Stimulated activated naive B cell treated with anti-CD40 and anti-IgM and Interleukin-4, amounts not matched to agents 10 μg/mL and 1 μg/mL and 100 μg/mL, for 72 hours (primary cell): ENCODE results near the gene HECTD4.
"Not testable (repeated sequence)": the region's sequence is repeated elsewhere in the genome, so short reads cannot be mapped to it uniquely, and the experiment has no call there.

Source experiments
- ATAC-seq, 2 donors: fragments of 150-1000 bp; cut with Tn5 transposase; replicated peaks; 2 replicates each; pipeline ENCODE4 v1.10.0; 2021; ENCODE audit warnings: moderate library complexity in 1 of 2
- DNase-seq: peaks from one replicate; pipeline ENCODE4 v3.0.0; 2021
- H3K27ac Mint-ChIP-seq: one replicate; pipeline ENCODE4 v1.8.0; 2022; ENCODE audit warnings: mild to moderate bottlenecking, mixed read lengths
- H3K27me3 Mint-ChIP-seq, 2 donors: one replicate each; pipeline ENCODE4 v1.8.0; 2022; ENCODE audit warnings: mixed read lengths in 2 of 2
- H3K36me3 Mint-ChIP-seq, 2 donors: one replicate each; pipeline ENCODE4 v1.8.0; 2022; ENCODE audit warnings: mixed read lengths in 2 of 2, mild to moderate bottlenecking in 1 of 2
- H3K4me1 Mint-ChIP-seq, 2 donors: one replicate each; pipeline ENCODE4 v1.8.0; 2022; ENCODE audit warnings: mixed read lengths in 2 of 2, mild to moderate bottlenecking in 1 of 2
- H3K4me3 Mint-ChIP-seq, 2 donors: one replicate each; pipeline ENCODE4 v1.8.0; 2022; ENCODE audit warnings: mild to moderate bottlenecking in 2 of 2, mixed read lengths in 2 of 2, moderate library complexity in 1 of 2
- H3K9me3 Mint-ChIP-seq, 2 donors: one replicate each; pipeline ENCODE4 v1.8.0; 2022; ENCODE audit warnings: mixed read lengths in 2 of 2, mild to moderate bottlenecking in 1 of 2

The HECTD4 gene

GRCh38 chr12:112122823-112123690 is 259.2 kb downstream of the HECTD4 start:
- no peak for ATAC-seq
- Mint-ChIP-seq H3K27me3 (no peaks in the 10 kb centered on the region), H3K9me3 (no peaks in the 10 kb centered on the region), H3K27ac (no peak overlapping the region), H3K4me1 (peaks cover 10 to 16% of the 10 kb centered on the region in 2 donors), H3K36me3 (peaks cover 4 to 6% of the 10 kb centered on the region in 2 donors), H3K4me3 (no peak overlapping the region)
- DNase-seq = no peak

- H3K4me3 Mint-ChIP-seq = no peak overlapping the region
- H3K9me3 Mint-ChIP-seq = no peaks in the 10 kb centered on the region
- peaks cover 4 to 11% of the 10 kb centered on the region in 2 donors for H3K4me1 Mint-ChIP-seq
- peaks cover 2% of the 10 kb centered on the region in 2 donors for H3K36me3 Mint-ChIP-seq
- ATAC-seq = no peak
- H3K27ac Mint-ChIP-seq = no peak overlapping the region
- H3K27me3 Mint-ChIP-seq = no peaks in the 10 kb centered on the region
- no peak for DNase-seq
Observed at GRCh38 chr12:112121780-112122565, 260.3 kb downstream of the HECTD4 start.

- Mint-ChIP-seq H3K27ac (no peak overlapping the region), H3K27me3 (no peaks in the 10 kb centered on the region), H3K4me3 (no peak overlapping the region), H3K9me3 (no peaks in the 10 kb centered on the region), H3K36me3 (no peaks in the 10 kb centered on the region), H3K4me1 (peaks cover 8 to 22% of the 10 kb centered on the region in 2 donors)
- ATAC-seq (no peak), DNase-seq (no peak)
Observed at GRCh38 chr12:112117685-112118084, 264.5 kb downstream of the HECTD4 start.

DNA sequence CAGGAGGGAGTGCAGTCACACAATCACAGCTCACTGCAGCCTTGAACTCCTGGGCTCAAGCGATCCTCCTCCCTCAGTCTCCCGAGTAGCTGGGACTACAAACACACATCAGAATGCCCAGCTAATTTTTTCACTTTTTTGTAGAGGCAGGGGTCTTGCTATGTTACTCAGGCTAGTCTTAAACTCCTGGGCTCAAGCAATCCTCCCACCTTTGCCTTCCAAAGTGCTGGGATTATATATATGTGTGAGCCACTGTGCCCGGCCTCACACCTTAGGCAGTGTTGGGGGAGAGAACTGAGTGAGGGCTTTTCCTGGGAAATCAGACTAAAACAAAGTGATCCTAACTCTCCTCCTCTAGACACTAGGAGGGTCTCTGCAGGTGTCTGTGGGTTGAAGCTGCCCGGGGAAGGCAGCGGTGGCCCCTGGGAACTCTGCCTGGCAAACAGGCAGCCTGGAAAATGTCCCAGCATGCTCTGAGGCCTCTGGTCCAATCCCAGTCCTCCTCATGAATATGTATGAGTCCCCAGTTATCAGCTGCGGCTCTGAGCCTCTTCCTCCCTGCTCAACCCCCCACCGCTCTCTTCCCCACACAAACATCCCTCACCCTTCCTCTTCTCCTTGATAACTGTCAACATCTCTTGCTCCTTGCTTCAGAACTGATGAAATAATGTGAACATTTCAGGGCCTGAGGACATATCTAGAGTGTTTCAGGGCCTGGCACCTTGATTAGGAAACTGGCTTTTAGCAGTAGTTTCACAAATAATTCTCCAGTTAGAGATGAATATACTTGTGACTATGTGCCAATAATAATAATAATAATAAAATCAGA is 265.8 kb downstream of the HECTD4 start:
- DNase-seq (no peak), ATAC-seq (peak; percentile 63 to 71)
- Mint-ChIP-seq H3K36me3 (no peaks in the 10 kb centered on the region), H3K9me3 (no peaks in the 10 kb centered on the region), H3K27me3 (no peaks in the 10 kb centered on the region), H3K4me1 (peaks cover 13 to 29% of the 10 kb centered on the region in 2 donors), H3K27ac (no peak overlapping the region), H3K4me3 (peak overlapping the region; percentile 7 to 37)

DNA sequence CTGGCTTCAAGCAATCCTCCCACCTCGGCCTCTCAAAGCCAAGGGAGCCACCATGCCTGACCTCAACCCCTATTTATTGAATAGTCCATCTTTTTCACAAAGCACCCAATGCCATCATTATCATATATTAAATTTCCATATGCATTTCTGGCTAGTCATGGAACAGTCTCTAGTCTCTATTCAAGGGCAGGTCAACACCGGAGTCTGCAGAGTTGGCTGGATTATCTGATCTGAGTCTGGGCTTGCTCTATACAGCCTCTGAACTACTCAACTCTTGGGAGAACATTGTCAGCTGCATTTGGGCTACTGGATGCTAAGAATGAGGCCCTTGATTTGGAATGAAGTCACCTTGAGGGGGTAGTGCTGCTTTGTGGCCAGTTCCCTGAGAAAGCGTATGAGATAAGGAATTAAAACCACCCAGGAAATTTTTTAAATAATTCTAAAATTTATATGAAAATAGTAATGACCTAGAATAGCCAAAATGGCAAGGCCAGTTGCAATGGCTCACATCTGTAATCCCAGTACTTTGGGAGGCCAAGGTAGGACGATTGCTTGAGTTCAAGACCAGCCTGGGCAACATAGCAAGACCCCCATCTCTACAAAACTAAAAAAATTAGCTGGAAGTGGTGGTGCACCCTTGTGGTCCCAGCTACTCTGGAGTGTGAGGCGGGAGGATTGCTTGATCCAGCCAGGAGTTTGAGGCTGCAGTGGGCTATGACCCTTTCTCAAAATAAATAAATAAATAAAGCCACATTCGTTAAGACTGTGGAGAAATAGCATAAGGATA is 266.8 kb downstream of the HECTD4 start:
- no peaks in the 10 kb centered on the region for H3K9me3 Mint-ChIP-seq
- H3K27me3 Mint-ChIP-seq = no peaks in the 10 kb centered on the region
- no peak overlapping the region for H3K4me3 Mint-ChIP-seq
- H3K4me1 Mint-ChIP-seq = peaks cover 15 to 33% of the 10 kb centered on the region in 2 donors
- no peaks in the 10 kb centered on the region for H3K36me3 Mint-ChIP-seq
- no peak overlapping the region for H3K27ac Mint-ChIP-seq
- ATAC-seq (no peak), DNase-seq (no peak)

DNA sequence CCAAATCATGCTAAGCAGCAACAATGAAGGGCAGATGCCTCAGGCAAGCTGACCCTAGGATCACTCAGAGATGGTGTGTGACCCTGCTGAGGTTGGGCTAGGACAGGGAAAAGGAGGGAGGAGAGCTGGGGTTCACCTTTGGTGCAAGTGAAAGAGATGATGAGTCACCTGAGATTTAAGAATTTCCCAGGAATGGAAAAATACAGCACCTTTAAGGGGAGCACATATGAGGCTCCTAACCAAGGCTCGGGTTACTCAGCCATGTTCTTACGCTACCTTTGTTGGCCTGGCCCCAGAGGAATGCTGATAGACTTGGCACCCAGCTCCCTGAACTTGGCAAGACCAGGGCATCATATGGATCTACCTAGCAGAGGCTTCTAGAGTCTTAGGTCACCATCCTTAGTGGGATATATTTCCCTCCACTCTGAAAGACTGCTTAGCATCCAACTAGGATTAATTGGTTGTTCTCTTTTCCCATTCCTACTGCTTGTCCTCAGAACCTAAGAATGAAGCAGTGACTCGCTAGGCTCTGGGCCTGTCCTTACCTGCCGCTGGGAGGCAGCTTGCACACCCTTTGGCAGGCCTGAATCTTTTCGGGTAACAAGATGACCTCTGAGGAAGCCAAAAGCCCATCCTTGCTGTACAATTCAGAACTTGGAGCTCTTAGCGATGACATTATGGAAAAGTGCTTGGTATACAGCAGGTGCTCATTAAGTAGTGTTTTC is 269.7 kb downstream of the HECTD4 start:
- H3K9me3 Mint-ChIP-seq = no peaks in the 10 kb centered on the region
- H3K36me3 Mint-ChIP-seq = peaks cover 7 to 8% of the 10 kb centered on the region in 2 donors
- H3K4me1 Mint-ChIP-seq = peaks cover 16 to 52% of the 10 kb centered on the region in 2 donors
- ATAC-seq (no peak), DNase-seq (no peak)
- H3K4me3 Mint-ChIP-seq = no peak overlapping the region
- H3K27me3 Mint-ChIP-seq = no peaks in the 10 kb centered on the region
- peak overlapping the region; percentile 3 for H3K27ac Mint-ChIP-seq

- DNase-seq (no peak), ATAC-seq (no peak)
- H3K9me3 Mint-ChIP-seq = no peaks in the 10 kb centered on the region
- H3K4me3 Mint-ChIP-seq = no peak overlapping the region
- H3K4me1 Mint-ChIP-seq = peaks cover 20 to 55% of the 10 kb centered on the region in 2 donors
- H3K27ac Mint-ChIP-seq = peak overlapping the region; percentile 3
- H3K36me3 Mint-ChIP-seq = peaks cover 9 to 13% of the 10 kb centered on the region in 2 donors
- no peaks in the 10 kb centered on the region for H3K27me3 Mint-ChIP-seq
Observed at GRCh38 chr12:112111931-112112330, 270.3 kb downstream of the HECTD4 start.

DNA sequence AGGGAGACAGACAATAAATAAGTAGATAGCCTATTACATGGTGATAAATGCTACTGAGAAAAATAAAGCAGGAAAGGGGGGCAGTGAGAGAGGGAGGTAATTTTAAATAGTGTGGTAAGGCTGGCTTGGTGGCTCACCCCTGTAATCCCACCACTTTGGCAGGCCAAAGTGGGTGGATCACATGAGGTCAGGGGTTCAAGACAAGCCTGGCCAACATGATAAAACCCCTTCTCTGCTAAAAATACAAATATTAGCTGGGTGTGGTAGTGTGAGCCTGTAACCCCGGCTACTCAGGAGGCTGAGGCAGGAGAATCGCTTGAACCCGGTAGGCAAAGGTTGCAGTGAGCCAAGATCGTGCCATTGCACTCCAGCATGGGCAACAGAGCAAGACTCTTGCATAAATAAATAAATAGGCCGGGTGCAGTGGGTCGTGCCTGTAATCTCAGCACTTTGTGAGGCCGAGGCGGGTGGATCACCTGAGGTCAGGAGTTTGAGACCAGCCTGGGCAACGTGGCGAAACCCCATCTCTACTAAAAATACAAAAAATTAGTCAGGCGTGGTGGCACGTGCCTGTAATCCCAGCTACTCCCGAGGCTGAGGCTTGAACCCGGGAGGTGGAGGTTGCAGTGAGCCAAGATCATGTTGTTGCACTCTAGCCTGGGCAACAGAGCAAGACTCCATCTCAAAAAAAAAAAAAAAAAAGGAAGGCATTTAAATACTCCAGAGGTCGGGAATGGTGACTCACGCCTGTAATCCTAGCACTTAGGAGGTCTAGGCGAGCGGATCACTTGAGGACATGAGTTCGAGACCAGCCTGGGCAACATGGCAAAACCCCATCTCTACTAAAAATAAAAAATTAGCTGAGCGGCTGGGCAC is 271.2 kb downstream of the HECTD4 start:
- H3K4me1 Mint-ChIP-seq = peaks cover 18 to 57% of the 10 kb centered on the region in 2 donors
- H3K9me3 Mint-ChIP-seq, H3K4me3 Mint-ChIP-seq, H3K27me3 Mint-ChIP-seq, DNase-seq, H3K27ac Mint-ChIP-seq, ATAC-seq: not testable (repeated sequence)
- peaks cover 13 to 19% of the 10 kb centered on the region in 2 donors for H3K36me3 Mint-ChIP-seq
